GM18508 (cell line): ENCODE results near the gene TMEM45A.
"Not testable (repeated sequence)": the region's sequence is repeated elsewhere in the genome, so short reads cannot be mapped to it uniquely, and the experiment has no call there.

ENCODE experiments used
- ATAC-seq: cut with Tn5 transposase; IDR thresholded peaks from one replicate; pipeline ENCODE4 v1.9.1; 2021; ENCODE audit warnings: moderate number of reproducible peaks; ENCODE audit not compliant: insufficient read depth, unreplicated experiment

Gene TMEM45A

DNA sequence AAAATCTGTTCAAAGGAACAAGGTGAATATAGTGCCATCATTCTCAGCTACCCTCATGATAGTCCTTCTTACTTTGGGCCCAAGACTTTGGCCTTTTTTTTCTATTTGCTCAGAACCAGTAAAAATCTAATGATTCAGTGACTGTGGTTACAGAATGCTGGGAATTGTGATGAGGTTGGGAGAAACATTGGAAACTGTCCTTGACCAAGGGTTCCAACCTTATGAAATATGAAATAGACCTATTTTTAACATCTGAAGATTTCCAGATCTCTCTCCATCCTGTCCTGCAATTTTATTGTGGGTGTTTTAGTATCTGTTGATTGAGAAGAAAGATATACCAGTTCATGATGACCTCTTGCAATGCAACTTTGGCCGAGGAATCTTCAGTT lies 34.9 kb downstream of the TMEM45A start:
- no peak for ATAC-seq

DNA sequence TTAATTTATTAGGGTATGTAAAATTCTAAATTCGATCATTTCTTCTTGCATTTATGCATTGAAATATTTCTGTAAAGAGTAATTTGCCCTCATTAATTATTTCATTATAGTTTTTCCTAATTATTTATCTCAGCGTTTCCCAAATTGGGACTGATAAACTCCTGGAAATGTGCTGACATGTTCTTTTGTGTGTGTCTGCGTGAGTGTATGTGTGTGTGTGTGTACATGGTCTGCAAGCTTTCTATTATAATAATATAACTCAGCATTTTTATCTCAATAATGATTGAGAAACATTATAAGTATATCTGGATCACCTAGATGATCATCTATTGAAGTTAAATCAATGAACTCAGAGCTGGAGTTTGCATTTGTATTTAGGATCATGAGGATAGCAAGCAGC lies 38.7 kb downstream of the TMEM45A start:
- ATAC-seq: no peak

DNA sequence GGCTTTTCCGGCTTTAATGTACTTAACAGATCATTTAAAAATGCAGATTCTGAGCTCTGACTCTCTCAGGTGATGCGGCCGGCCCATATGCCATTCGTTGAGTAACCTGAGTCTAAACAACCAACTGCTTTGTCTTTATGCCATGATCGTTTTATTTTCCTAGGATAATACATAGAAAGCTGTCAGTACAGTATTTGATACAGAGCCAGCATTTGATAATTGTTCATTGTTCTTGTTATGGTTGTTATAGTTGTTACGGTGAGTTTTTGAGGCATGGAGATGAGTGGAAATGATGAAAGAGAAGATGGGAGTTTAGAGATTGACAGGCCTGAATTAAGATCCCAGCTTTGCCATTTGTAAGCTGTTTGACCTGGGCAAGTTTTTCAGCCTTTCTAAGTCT lies 40.0 kb downstream of the TMEM45A start:
- no peak for ATAC-seq

DNA sequence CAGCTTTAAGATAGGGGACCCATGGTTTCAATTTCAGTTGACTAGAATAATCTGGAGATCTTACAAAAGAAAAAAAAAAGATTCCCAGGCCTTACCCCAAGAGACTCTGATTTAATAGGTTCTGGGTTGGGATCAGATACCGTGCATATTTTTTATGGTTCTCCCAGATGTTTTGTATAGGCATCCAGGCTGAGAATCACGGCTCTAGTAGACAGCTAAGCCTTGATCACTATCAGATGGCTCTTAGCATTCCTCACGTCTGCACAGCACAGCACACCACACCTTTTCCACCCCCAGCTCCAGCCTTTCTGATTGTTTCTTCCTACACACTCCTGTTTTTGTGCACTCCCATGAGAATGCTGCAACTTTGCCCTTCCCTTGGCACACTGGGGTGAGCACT lies 40.8 kb downstream of the TMEM45A start:
- ATAC-seq: no peak

DNA sequence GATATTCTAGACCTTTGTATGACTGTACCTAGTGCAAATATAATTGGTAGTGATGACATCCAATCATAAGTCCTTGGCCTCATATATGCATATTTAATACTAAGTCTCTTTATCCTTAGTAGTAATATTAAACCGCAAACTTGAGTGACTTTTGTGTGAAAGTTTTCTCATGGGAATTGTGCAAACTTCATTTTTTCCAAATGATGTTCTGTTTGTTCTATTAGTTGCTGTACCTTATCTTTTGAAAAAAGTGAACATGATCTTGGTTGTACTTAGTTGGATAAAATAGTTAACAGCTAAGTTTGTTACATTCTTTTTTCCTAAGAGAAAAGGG lies 43.2 kb downstream of the TMEM45A start:
- ATAC-seq: no peak

DNA sequence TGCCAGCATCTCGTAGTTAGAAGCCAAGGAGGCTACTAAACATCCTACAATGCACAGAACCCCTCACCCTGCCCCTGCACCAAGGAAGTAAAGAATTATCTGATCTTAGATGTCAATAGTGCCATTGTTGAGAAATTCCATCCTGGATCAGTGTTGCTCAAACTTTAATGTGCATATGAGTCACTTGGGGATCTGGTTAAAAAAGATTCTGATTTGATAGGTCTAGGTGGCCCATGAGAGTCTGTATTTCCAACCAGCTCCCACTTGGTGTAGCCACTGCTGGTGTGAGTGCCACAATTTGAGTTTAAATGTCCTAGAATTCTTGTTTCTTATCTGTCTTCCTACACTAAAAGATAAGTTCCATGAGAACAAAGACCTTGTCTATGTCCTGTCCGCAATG lies 43.7 kb downstream of the TMEM45A start:
- ATAC-seq: no peak

DNA sequence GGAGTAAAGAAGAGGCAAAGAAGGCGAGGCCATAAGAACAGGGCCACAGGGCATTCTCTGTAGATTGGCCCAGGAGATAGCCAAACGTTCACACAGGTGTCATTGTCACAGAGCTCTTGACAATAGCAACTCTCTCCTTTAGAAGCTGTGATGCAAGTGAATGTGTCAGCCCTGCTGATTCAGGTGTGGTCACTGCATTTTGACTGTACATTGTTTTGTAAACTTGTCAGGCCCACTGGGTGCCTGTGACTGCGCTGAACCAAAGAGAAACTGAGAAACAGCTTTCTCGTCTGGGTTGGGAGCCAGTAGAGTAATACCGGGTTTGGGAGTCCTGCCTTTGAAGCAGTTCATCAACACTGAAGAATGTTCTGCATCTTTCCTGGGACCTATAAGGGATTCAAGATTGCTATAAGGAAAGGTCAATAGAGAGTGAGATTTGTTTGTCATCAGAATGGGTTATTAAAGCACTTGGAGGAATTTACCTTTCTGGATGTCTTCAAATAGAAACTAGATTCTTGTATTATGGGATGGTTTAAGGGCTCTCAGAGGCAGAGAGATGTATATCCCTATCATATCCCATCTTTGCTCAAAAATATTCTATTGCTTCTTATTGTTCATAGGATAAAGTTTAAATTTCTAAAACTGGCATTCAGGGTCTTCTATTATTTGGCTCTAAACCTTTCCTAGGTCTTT lies 45.4 kb downstream of the TMEM45A start:
- no peak for ATAC-seq

DNA sequence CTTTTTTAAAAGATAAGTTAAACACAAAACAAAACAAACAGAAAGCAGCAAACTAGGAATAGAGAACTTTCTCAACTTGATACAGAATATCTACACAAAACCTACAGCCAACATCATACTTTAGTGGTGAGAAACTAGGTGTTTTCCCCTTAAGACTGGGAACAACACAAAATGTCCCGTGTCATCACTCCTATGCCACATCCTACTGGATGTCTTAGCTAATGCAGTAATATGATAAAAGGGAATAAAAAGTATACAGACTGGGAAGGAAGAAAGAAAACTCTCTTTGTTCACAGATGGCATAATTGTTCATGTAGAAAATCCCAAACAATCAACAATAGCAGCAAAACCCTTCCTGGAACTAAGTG lies 45.9 kb downstream of the TMEM45A start:
- ATAC-seq: no peak

DNA sequence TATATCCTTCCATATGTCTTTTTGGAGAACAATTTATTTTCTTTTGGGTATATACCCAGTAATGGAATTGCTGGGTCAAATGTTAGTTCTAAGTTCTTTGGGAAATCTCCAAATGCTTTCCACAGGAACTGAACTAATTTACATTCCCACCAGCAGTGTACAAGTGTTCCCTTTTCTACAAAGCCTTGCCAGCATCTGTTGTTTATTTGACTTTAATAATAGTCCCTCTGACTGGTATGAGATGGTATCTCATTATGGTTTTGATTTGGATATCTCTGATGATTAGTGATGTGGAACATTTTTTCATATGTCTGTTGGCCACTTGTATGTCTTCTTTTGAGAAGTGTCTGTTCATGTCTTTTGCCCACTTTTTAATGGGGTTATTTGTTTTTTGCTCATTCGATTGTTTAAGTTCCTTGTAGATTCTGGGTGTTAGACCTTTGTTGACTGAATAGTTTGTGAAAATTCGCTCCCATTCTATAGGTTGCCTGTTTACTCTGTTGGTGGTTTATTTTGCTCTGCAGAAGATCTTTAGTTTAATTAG lies 48.4 kb downstream of the TMEM45A start:
- no peak for ATAC-seq

DNA sequence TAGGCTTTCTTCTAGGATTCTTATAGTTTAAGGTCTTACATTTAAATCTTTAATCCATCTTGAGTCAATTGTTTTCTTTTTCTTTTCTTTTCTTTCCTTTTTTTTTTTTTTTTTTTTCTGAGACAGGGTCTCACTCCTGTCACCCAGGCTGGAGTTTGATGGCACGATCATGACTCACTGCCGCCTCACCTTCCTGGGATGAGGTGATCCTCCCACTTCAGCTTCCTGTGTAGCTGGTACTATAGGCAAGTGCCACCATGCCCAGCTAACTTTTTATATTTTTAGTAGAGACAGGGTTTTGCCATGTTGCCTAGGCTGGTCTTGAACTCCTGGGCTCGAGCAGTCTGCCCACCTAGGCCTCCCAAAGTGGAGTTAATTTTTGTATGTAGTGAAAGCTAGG lies 49.0 kb downstream of the TMEM45A start:
- ATAC-seq: not testable (repeated sequence)

DNA sequence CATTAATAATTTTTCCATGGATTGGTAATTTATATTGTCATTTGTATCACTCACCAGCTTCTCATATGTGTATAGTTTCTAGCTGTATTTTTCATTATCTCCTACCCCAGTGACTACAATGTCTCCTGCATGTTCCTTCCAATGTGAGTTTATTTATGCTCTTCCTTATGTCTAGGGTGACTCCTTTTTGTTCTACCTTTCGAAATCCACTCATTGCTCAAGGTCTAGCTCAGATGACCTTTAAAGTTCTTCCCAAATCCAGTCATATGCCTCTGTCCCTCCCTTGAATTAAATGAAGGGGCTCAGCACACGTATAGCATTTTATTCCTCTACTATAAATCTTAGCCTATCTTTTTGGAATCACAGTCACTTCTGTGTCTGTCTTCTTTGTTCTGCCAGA lies 53.0 kb downstream of the TMEM45A start:
- ATAC-seq: no peak

DNA sequence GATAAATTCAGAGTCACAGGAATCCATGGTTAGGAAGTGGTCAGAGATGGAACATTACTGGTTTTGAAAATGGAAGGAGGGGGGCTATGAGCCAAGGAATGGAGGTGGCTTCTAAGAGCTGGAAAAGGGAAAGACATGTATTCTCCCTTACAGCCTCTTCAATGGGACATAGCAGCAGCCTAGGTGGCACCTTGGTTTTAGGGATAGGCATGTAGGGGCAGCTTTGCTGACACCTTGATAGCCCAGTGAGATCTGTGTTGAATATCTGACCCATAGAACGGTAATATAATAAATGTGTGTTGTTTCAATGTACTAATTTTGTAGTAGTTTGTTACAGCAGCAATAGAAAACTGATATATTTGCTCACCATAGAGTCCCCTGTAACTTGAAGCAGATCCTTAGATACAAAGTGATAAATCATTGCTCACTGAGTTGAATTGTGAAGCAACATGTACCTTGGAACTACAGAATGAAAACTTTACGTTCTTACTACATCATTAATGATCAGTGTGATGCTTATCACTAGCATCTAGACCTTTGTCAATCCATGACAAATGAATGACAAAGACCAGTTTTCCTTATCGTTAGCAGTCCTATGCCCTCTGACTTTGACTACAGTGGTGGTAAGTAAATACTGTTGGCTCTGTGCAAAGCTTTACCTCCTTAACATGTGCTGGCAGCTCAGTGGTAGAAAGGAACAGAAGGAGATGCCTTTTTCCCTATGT lies 53.8 kb downstream of the TMEM45A start:
- ATAC-seq: no peak

DNA sequence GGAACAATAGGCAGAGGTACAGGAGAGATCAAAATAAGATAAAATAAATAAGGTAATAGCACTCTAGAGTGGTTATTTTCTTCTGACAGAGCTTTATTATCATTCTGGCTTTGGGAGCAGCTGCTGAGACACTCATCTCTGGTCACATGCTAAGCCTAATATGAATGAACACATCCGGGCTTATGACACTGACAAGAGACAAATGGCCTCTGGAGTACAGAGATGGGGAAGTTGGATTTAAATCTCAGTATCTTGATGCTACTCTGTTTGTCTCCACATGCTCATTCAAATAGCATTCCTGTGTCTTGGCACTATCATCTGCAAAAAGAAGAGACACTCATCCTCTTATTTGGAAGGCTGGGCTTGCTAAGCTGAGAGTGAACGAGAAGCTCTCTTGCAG lies 55.6 kb downstream of the TMEM45A start:
- no peak for ATAC-seq

DNA sequence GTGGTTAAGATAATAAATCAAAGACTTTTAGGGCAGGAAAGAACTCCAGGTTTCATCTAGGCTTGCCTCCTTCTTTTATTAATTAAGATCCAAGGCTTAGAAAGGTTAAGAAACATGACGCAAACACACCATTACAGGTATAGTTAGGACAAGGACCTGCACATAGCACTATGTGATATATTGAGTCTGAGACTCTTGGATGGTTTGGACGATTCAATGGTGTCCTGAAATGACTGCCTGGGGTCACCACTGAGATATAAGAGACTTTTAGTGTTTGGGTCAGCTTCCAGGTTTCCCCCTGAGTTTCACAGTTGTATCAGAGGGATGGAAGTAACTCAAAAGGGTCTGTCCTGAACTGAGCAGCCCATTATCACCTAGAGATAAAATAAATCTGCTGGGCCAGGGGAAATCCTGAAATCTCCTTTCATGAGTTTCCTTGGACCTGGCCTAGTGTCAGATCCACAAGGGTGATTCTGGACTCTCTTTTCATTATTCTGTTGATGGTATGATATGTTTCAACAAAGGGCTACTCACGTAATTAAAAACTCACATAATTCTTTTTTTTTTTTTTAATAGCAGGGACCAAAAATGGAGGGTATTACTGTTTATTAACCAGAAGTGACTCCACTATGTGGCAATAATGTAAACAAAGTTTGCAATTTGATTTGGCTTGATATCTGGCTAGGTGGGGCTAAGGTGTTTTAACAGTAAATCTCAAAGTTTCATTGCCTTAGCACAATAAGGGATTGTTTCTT lies 61.4 kb downstream of the TMEM45A start:
- no peak for ATAC-seq

DNA sequence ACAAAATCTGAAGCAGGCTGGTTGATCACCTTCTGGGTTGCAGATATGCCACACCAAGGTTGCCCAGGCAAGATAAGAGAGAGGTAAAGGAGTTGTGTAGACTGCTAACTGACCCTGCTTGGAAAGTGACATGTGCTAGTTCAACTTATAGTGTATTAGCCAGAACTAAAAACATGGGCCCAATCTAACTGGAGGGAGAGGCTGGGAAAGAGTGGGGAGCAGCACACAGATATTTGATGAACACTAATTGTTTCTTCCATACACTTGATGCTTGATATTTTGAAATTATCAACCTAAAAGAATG lies 61.9 kb downstream of the TMEM45A start:
- ATAC-seq: no peak

DNA sequence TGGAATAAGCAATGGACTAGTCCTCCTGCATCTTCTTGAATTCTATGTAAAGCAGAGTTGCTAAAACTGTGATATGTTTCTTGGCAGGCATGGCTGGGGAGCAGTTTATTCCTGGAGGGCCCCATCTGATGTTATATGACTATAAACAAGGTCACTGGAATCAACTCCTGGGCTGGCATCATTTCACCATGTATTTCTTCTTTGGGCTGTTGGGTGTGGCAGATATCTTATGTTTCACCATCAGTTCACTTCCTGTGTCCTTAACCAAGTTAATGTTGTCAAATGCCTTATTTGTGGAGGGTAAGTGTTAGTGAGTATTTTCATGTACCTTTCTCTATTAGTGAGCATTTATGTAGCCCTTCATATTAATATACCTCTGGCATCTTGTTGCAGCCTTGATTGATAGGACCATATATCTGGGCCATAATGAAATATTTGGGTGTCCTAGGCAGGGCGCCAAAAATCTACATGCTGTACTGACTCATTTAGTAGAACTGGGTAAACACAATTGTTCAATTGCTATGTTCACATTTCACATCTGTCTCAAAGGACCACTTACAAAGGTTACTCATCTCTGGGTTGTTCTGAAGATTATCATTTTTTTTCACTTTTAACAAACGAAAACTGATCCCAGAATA lies 64.4 kb downstream of the TMEM45A start:
- ATAC-seq: no peak

DNA sequence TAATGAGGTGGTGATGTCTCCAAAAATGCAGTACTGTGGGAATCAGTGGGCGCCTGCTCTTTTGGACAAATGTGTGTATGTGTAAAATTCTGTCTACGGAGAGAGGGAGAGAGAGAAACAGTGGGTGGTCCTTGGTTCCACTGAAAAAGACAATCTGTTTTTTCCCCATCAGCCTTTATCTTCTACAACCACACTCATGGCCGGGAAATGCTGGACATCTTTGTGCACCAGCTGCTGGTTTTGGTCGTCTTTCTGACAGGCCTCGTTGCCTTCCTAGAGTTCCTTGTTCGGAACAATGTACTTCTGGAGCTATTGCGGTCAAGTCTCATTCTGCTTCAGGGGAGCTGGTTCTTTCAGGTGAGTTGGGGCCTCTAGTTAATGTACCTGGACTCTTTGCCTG lies 65.8 kb downstream of the TMEM45A start:
- no peak for ATAC-seq

DNA sequence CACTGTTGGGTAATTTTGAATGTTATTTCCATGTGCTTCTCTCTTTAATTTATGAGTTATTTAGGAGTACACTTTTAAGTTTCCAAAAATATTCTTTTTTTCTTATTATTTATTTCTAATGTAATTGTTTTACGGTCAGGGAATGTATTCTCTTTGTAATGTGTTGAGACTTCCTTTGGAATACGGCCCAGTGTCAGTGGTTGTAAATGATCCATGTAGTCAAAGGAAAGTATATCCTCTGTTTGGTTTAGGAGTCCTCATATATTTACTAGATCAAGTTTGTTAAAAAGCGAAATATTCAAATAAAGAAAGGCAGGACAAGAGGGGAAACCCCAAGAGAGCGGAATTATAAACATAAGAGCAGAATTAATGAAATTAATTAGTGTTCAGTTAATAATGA lies 68.0 kb downstream of the TMEM45A start:
- ATAC-seq: no peak

DNA sequence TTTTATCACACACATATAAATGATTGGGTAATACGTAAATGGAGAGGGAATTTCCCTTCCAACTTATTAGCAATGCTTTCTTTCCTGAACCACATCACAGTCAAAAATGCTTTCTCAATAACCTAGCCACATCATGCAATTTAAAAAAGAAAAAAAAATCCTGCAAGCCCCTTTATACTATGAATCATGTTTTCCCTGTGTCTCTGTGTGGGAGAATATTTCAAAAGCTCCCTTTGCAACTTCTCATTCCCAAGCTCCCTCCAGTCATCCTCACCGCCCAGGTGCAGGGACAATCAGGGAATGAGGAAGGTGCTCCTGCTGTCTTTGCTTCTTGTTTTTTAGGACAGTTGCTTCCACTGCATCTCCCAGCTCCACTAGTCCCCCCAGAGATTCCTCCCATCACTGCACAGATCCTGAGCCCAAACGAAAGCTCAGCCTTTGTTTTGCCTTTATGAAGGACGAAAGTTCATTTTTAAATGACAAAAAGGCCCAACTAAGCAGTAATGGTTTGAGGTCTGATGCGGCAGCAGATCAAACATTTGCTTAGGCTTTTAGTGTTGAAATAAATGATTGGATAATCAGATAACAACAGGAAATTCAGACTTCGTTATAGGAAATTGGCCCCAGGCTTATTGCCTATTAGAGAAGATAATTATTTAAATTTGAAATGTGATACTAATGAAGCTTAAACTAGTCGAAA lies 69.2 kb downstream of the TMEM45A start:
- ATAC-seq: no peak

DNA sequence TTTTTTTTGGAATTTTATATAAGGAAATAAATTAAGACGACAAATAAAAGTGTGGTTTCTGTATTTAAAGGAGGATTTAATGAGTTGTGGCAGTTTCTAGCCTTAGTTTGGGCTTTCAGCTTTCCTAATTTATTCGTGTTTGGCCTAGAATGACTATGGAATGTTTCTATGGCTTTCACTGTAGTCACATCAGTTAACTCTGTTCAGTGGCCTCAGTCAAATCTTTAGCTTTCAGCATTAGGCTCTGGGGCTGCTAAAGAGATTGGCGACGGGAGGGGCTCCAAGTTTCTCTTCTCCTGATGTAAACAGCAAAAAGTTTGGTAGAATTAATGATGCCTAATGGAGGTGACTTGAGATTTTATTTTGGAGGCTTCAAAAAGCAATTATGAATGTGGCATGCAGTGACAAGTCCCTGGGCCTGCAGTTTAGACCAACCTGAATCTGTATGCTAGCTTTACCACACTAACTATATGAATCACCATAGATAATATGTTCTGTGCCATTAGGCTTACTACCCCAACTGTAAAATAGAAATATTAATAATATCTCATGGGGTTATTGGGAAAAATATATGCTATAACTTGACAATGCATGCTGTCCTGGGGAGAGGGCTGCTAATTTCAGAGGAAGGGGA lies 69.9 kb downstream of the TMEM45A start:
- ATAC-seq: no peak
